H1 (cell line): ENCODE results near the gene GRID1. TPM values are rescaled to one million over a fixed set of nuclear protein-coding genes. Genes with fewer than 3 reads are reported as not detected.

Experiments
- CTCF ChIA-PET: fragments of 300-600 bp; sonication (Branson Sonifier 250); formaldehyde crosslinking; loops from one replicate; lab custom pipeline; 2021; ENCODE audit not compliant: partially characterized antibody; lab: Charles Lee
- POLR2A ChIA-PET: fragments of 300-600 bp; sonication (Branson Sonifier 250); formaldehyde crosslinking; loops from one replicate; lab custom pipeline; 2021; ENCODE audit warnings: inconsistent platforms; ENCODE audit not compliant: partially characterized antibody; lab: Charles Lee
- DNase-seq, 2 experiments: peaks; one replicate each; pipeline versions ENCODE4 v3.0.0 to v3.0.0-alpha.2; 2010 to 2022; ENCODE audit warnings: low spot score in 2 of 2, low read depth in 1 of 2, mixed read lengths in 1 of 2
- FAIRE-seq: peaks from 2 replicates; lab custom pipeline; 2011; peaks lifted over from hg19 to GRCh38; lab: Jason Lieb, UNC
- H2AFZ ChIP-seq: 2 replicates; pipeline ENCODE4 v1.8.1; 2012; ENCODE audit warnings: low read length, inconsistent platforms
- H2AK5ac ChIP-seq: 2 replicates; pipeline ENCODE4 v1.6.1; 2013; ENCODE audit warnings: low read depth, low read length
- H2BK120ac ChIP-seq: replicated peaks from 2 replicates; pipeline ENCODE3; 2013; ENCODE audit warnings: low read depth, low read length, inconsistent platforms
- H2BK12ac ChIP-seq: 2 replicates; pipeline ENCODE4 v1.6.1; 2013; ENCODE audit warnings: low read depth, low read length
- H2BK15ac ChIP-seq: 2 replicates; pipeline ENCODE4 v1.6.1; 2013; ENCODE audit warnings: low read length
- H2BK20ac ChIP-seq: 2 replicates; pipeline ENCODE4 v1.6.1; 2013; ENCODE audit warnings: low read length
- H2BK5ac ChIP-seq: 2 replicates; pipeline ENCODE4 v1.6.1; 2013; ENCODE audit warnings: low read depth, low read length
- H3K14ac ChIP-seq: 2 replicates; pipeline ENCODE4 v1.6.1; 2013; ENCODE audit warnings: inconsistent platforms; ENCODE audit not compliant: insufficient read length
- H3K18ac ChIP-seq: 2 replicates; pipeline ENCODE4 v1.6.1; 2013; ENCODE audit warnings: low read length; ENCODE audit errors: extremely low read depth
- H3K23ac ChIP-seq: 2 replicates; pipeline ENCODE4 v1.6.1; 2013; ENCODE audit warnings: inconsistent platforms; ENCODE audit not compliant: insufficient read length
- H3K23me2 ChIP-seq: 2 replicates; pipeline ENCODE4 v1.6.1; 2013; ENCODE audit warnings: low read depth, low read length
- H3K27ac ChIP-seq: 2 replicates; pipeline ENCODE4 v1.6.1; 2011; ENCODE audit warnings: low read depth, low read length, inconsistent platforms
- H3K27me3 ChIP-seq, 4 experiments: replicated peaks in 1 of 4; 1 replicate in 1 of 4; 2 replicates in 3 of 4; pipeline versions ENCODE4 v1.6.1 to v1.8.1; 2011 to 2013; ENCODE audit warnings: low read length in 3 of 4, mild to moderate bottlenecking in 3 of 4, inconsistent platforms in 2 of 4, mixed read lengths in 2 of 4, moderate library complexity in 1 of 4; ENCODE audit not compliant: control insufficient read depth in 3 of 4, insufficient read depth in 3 of 4; ENCODE audit errors: extremely low read depth in 1 of 4
- H3K36me3 ChIP-seq, 4 experiments: 2 replicates each; pipeline versions ENCODE4 v1.6.1 to v1.8.1; 2011 to 2013; ENCODE audit warnings: mild to moderate bottlenecking in 4 of 4, low read length in 3 of 4, moderate library complexity in 2 of 4, control low read depth in 1 of 4, inconsistent platforms in 1 of 4; ENCODE audit not compliant: insufficient read depth in 4 of 4, control insufficient read depth in 2 of 4
- H3K4ac ChIP-seq: replicated peaks from 2 replicates; pipeline ENCODE3; 2013; ENCODE audit warnings: low read length, low read depth, mixed read lengths, inconsistent platforms; ENCODE audit not compliant: insufficient read length
- H3K4me1 ChIP-seq, 4 experiments: replicated peaks in 1 of 4; 1 replicate in 1 of 4; 2 replicates in 3 of 4; pipeline versions ENCODE4 v1.6.1 to v1.8.1; 2011 to 2013; ENCODE audit warnings: low read length in 3 of 4, inconsistent platforms in 2 of 4, mixed read lengths in 1 of 4; ENCODE audit not compliant: insufficient read depth in 4 of 4, control insufficient read depth in 3 of 4
- H3K4me2 ChIP-seq, 2 experiments: 2 replicates each; pipeline versions ENCODE4 v1.6.1 to v1.8.1; 2011 to 2013; ENCODE audit warnings: low read depth in 2 of 2, low read length in 2 of 2, control low read depth in 1 of 2, inconsistent platforms in 1 of 2, mild to moderate bottlenecking in 1 of 2; ENCODE audit not compliant: insufficient read depth in 1 of 2
- H3K4me3 ChIP-seq, 4 experiments: fragments of 200-600, 300-600 bp in 1 of 4; sonication (generic), shearing (Covaris generic), sonication (Bioruptor Twin) in 1 of 4; 2 replicates each; pipeline versions ENCODE4 v1.5.1 to v1.8.1; 2011 to 2016; ENCODE audit warnings: low read length in 4 of 4, low read depth in 3 of 4, control low read depth in 2 of 4, inconsistent platforms in 2 of 4, mild to moderate bottlenecking in 2 of 4, mixed read lengths in 1 of 4, moderate library complexity in 1 of 4; ENCODE audit not compliant: insufficient read depth in 2 of 4; ENCODE audit errors: extremely low read depth in 1 of 4
- H3K56ac ChIP-seq: replicated peaks from 2 replicates; pipeline ENCODE3; 2013; ENCODE audit warnings: low read depth, mild to moderate bottlenecking, mixed read lengths, low read length, inconsistent platforms; ENCODE audit not compliant: insufficient read length
- H3K79me1 ChIP-seq: 2 replicates; pipeline ENCODE4 v1.6.1; 2013; ENCODE audit warnings: low read depth, low read length, control low read depth
- H3K79me2 ChIP-seq, 2 experiments: 2 replicates each; pipeline versions ENCODE4 v1.6.1 to v1.8.1; 2012 to 2013; ENCODE audit warnings: low read length in 2 of 2, mild to moderate bottlenecking in 2 of 2, inconsistent platforms in 1 of 2; ENCODE audit not compliant: insufficient read depth in 2 of 2, control insufficient read depth in 1 of 2
- H3K9ac ChIP-seq, 4 experiments: replicated peaks in 1 of 4; 1 replicate in 1 of 4; 2 replicates in 3 of 4; pipeline versions ENCODE4 v1.6.1 to v1.8.1; 2011 to 2013; ENCODE audit warnings: low read depth in 3 of 4, low read length in 3 of 4, control low read depth in 2 of 4, mild to moderate bottlenecking in 2 of 4, moderate library complexity in 2 of 4, inconsistent platforms in 1 of 4; ENCODE audit errors: extremely low read depth in 1 of 4
- H3K9me3 ChIP-seq, 2 experiments: 2 replicates each; pipeline versions ENCODE4 v1.6.1 to v1.8.1; 2012 to 2013; ENCODE audit warnings: mild to moderate bottlenecking in 2 of 2, moderate library complexity in 2 of 2, control low read depth in 1 of 2, inconsistent platforms in 1 of 2, low read depth in 1 of 2, low read length in 1 of 2, mixed read lengths in 1 of 2; ENCODE audit not compliant: insufficient read depth in 2 of 2
- H4K20me1 ChIP-seq, 2 experiments: replicated peaks in 1 of 2; 2 replicates each; pipeline versions ENCODE3 to v1.8.1; 2011 to 2013; ENCODE audit warnings: inconsistent platforms in 2 of 2, low read length in 2 of 2, mild to moderate bottlenecking in 1 of 2; ENCODE audit not compliant: insufficient read depth in 2 of 2, control insufficient read depth in 1 of 2
- H4K5ac ChIP-seq: 2 replicates; pipeline ENCODE4 v1.6.1; 2013; ENCODE audit warnings: low read length, low read depth, mixed read lengths, inconsistent platforms; ENCODE audit not compliant: insufficient read length
- H4K8ac ChIP-seq: 2 replicates; pipeline ENCODE4 v1.8.0; 2013; ENCODE audit warnings: mild to moderate bottlenecking, moderate library complexity, low read length, inconsistent platforms; ENCODE audit not compliant: insufficient read depth; ENCODE audit errors: extremely low read depth
- H4K91ac ChIP-seq: replicated peaks from 2 replicates; pipeline ENCODE3; 2013; ENCODE audit warnings: low read length, mixed read lengths, inconsistent platforms; ENCODE audit not compliant: insufficient read length
- WGBS, 2 experiments: shearing (Covaris generic) in 1 of 2; methylation state at CpG; one replicate each; pipeline versions ENCODE4 v1.1.6 to v1.1.7; 2013 to 2015; ENCODE audit warnings: low lambda C conversion rate in 2 of 2, mixed read lengths in 2 of 2, inconsistent platforms in 1 of 2, low coverage in 1 of 2, missing lambda C conversion rate in 1 of 2; ENCODE audit not compliant: insufficient replicate concordance in 2 of 2, insufficient coverage in 1 of 2, insufficient read length in 1 of 2; ENCODE audit errors: extremely low coverage in 1 of 2, missing lambda C conversion rate in 1 of 2; 5-methylcytosine and 5-hydroxymethylcytosine counted together
- polyA plus RNA-seq, 7 experiments: library from polyadenylated mRNA; depleted of rRNA in 3 of 7; stranded (reverse) in 5 of 7; unstranded in 2 of 7; fragments of >200 nt in 5 of 7; fragments of 200-250 nt in 2 of 7; gene quantifications; 1 replicate in 5 of 7; 2 replicates in 1 of 7; 4 replicates in 1 of 7; pipeline versions ENCODE4 v1.2.1 to v1.2.3, GENCODE V29; 2011 to 2013; ENCODE audit warnings: missing spikeins in 2 of 7, mixed read lengths in 2 of 7
- total RNA-seq: library from RNA; stranded (reverse); fragmentation: NEBNext Ultra II Directional; extraction: Animal tissue kit (Norgen Biotek cat#: 25700); gene quantifications from 2 replicates; pipeline ENCODE4 v1.2.1, GENCODE V29; 2021

The GRID1 gene
- total and polyA plus RNA-seq, 2 of the 8 experiments (the other 6 are each of a cell fraction or from before 2014, with no cell fraction given) = 0.22 to 0.30 TPM

DNA sequence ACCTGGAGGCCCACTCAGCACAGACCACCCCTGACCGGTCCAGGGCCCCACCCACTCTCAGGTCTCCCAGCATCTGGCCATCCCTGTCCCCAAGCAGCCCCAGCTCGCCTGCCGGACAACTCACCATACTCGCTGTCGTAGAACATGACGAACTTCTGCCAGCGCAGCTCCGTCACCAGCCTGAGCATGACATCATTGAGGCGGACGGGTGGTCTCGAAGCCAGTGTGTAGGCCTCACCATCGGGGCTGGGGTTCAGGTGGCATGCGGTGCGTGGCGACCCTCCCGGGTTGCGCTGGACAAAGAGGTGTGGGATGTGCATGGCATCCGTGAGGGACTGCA is 160.4 kb downstream of the GRID1 start:
- H3K56ac ChIP-seq = no peak overlapping the region
- no peak overlapping the region for H3K4me2 ChIP-seq
- H2BK5ac ChIP-seq = no peak overlapping the region
- DNase-seq (no peak), FAIRE-seq (no peak)
- no peak overlapping the region for H3K9ac ChIP-seq
- H2BK12ac ChIP-seq = no peak overlapping the region
- no peak overlapping the region for H3K27ac ChIP-seq
- CTCF ChIA-PET = interaction anchor here (0.9 to 1.5 kb wide), 6 partner anchors 9 to 157 kb away, joined by 3 to 4 read pairs (median 3); no protein-coding TSS in a partner anchor
- H3K4ac ChIP-seq = no peak overlapping the region
- H3K14ac ChIP-seq = no peak overlapping the region
- peaks cover 0 to 3% of the 10 kb centered on the region in 2 experiments for H4K20me1 ChIP-seq
- H3K36me3 ChIP-seq = no peaks in the 10 kb centered on the region
- H4K8ac ChIP-seq = no peak overlapping the region
- H2AFZ ChIP-seq = no peak overlapping the region
- no peak overlapping the region for H4K5ac ChIP-seq
- H3K23ac ChIP-seq = no peak overlapping the region
- POLR2A ChIA-PET = no interaction called here
- H3K4me1 ChIP-seq = peaks cover 0 to 4% (median 0%) of the 10 kb centered on the region in 4 experiments; a peak in 2 of 7 replicates
- H3K18ac ChIP-seq = no peak overlapping the region
- peaks cover 2% of the 10 kb centered on the region; the same call in 1 of the 2 replicates for H3K79me1 ChIP-seq
- H2BK120ac ChIP-seq = no peak overlapping the region
- H3K23me2 ChIP-seq = no peaks in the 10 kb centered on the region
- WGBS, 2 experiments = 92% methylated on average over 18 of the region's 18 CpGs; no CpG with 5 or more reads in 1 of the 2 experiments
- no peaks in the 10 kb centered on the region for H3K27me3 ChIP-seq
- no peak overlapping the region for H2AK5ac ChIP-seq
- no peaks in the 10 kb centered on the region for H3K9me3 ChIP-seq
- H3K4me3 ChIP-seq = no peak overlapping the region
- no peak overlapping the region for H2BK15ac ChIP-seq
- no peaks in the 10 kb centered on the region for H3K79me2 ChIP-seq
- no peak overlapping the region for H2BK20ac ChIP-seq
- H4K91ac ChIP-seq = no peak overlapping the region
